Heart left ventricle (tissue), 13 donors: Measurements from ENCODE around the gene CAND1.

Experiments used
- CTCF ChIP-seq, 12 donors: fragments of 200-600 bp; sonication (generic) in 4 of 12; IDR thresholded peaks; one replicate each; pipeline versions ENCODE4 v1.5.0 to v1.8.0; 2018 to 2022; ENCODE audit warnings: antibody characterized with exemption in 12 of 12, mild to moderate bottlenecking in 5 of 12
- POLR2A ChIP-seq, 2 donors: fragments of 450-650 bp; IDR thresholded peaks; one replicate each; pipeline ENCODE4 v1.6.1; 2017; ENCODE audit warnings: antibody characterized with exemption in 2 of 2, mild to moderate bottlenecking in 2 of 2, moderate library complexity in 2 of 2
- donor health status: ischemic (EF 13 %, LVEDD 7.1; RV severe dilation, severe dysfunction).
- donor health status: DM: no; HTN: yes; CAD: no.
- donor health status: DM: no; HTN: no; CAD: no.
- donor health status: ischemic (EF 25% LVEDD 6.9; RV normal size, moderate dysfunction).
- donor health status: ischemic (EF 25% LVEDD 5.7; RV mildly dilated, moderate dysfunction).
- donor health status: ischemic (EF 35%, LVEDD 5.7; RV mildly dilated, moderate dysfunction).
- donor health status: nonischemic (EF 11% LVEDD 7.7; RV severe dilation, severe dysfunction).
- donor health status: DM: yes; HTN: yes; CAD: no.
- donor health status: PGD.
- donor health status: ischemic (EF 29% LVEDD 5.4; RV normal size, mild dysfunction).
- donor health status: nonischemic (EF 23%, LVEDD 6.1; RV moderate dilation, normal function).

- no peak for TF ChIP-seq CTCF (IDR thresholded peaks at IDR 0.05)
- TF ChIP-seq POLR2A (IDR thresholded peaks at IDR 0.05) = no peak
These were observed 37.6 kb downstream of the CAND1 start for GRCh38 chr12:67306712-67307111.
